Spleen (tissue), 7 donors: ENCODE data around the gene HOXB7.

Source experiments
- CTCF ChIP-seq, 11 experiments: fragments of 200-600 bp in 7 of 11; fragments of 450-650 bp in 4 of 11; sonication (generic) in 4 of 11; IDR thresholded peaks in 8 of 11; conservative IDR thresholded peaks in 3 of 11; 1 replicate in 7 of 11; 2 replicates in 4 of 11; pipeline versions ENCODE4 v1.4.0 to v1.8.0; 2016 to 2021; ENCODE audit warnings: antibody characterized with exemption in 11 of 11, inconsistent platforms in 4 of 11, mild to moderate bottlenecking in 1 of 11
- POLR2A ChIP-seq, 3 donors: fragments of 450-650 bp; IDR thresholded peaks; one replicate each; pipeline ENCODE4 v1.5.1; 2017; ENCODE audit warnings: antibody characterized with exemption in 3 of 3, mild to moderate bottlenecking in 1 of 3
- POLR2AphosphoS5 ChIP-seq, 3 donors: sonication (generic); formaldehyde crosslinking; IDR thresholded peaks; one replicate each; pipeline ENCODE4 v1.5.1; 2017; ENCODE audit warnings: antibody characterized with exemption in 3 of 3
- donor health status: DM: no; HTN: no; CAD: no; lungs with moderate emphysema.
- donor health status: DM: no; HTN: no; CAD: no.
- donor health status: DM: no; HTN: no; CAD: no.

DNA sequence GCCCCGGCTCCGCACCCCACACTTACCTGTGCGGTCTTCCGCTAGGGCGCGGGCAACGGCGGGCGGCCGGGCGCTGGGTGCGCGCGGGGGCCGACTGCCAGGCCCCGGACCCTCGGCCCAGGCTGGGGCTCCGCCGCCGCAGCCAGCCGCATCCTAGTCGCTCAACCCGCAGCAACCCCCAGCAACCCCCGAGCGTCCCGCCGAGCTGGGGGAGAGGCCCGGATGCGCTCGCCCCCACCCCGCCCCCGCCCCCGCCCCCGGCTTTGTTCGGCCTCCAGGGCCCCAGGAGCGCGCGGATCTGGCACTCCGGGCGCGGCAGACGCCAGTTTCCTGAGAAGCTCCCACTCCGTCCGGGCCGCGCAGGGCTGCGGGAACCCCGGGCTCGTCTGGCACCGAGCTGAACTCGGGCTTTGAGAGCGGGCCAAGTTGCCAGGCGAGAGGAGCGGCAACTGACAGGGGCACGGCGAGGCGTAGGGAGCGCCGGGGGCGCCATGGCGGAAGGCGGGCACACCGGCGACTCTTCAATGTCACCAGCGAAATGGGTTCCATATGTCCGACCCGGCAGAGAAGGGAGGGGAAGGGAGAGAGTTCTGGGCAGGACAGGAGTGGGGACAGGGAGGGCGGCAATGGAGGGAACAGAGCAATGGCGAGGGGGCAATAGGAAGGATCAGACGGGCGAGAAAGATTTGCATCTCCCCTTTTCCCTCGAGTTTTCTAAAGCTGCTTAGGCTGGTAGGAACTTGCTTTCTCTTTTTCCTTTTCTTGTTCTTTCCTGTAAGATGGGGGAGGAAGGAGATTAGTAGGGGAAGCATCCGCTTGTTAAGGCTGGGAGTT lies 46.4 kb downstream of the HOXB7 start:
- TF ChIP-seq CTCF (IDR thresholded peaks at IDR 0.05 in 8 of 11, conservative IDR thresholded peaks at IDR 0.05 in 3 of 11) (no peak), POLR2A (IDR thresholded peaks at IDR 0.05) (no peak), POLR2AphosphoS5 (IDR thresholded peaks at IDR 0.05) (peak in 2 of 3 donors; percentile 58 to 72)
